Mesodermal cell (in vitro differentiated cells): ENCODE measurements around the gene MAP3K5.
"Not testable (repeated sequence)": the region's sequence is repeated elsewhere in the genome, so short reads cannot be mapped to it uniquely, and the experiment has no call there.

Source experiments
- H3K27ac ChIP-seq: 2 replicates; pipeline ENCODE4 v1.7.0; 2013; ENCODE audit warnings: mild to moderate bottlenecking, low read depth, low read length, moderate library complexity; ENCODE audit not compliant: severe bottlenecking
- H3K36me3 ChIP-seq: 2 replicates; pipeline ENCODE4 v1.7.1; 2013; ENCODE audit warnings: mild to moderate bottlenecking, low read length, moderate library complexity; ENCODE audit not compliant: control insufficient read depth, insufficient read depth
- H3K4me1 ChIP-seq: one replicate; pipeline ENCODE4 v1.7.1; 2013; ENCODE audit warnings: mild to moderate bottlenecking, low read length; ENCODE audit not compliant: insufficient read depth, control insufficient read depth, poor library complexity, severe bottlenecking
- H3K4me3 ChIP-seq: 2 replicates; pipeline ENCODE4 v1.7.0; 2013; ENCODE audit warnings: low read length, control low read depth, mild to moderate bottlenecking; ENCODE audit not compliant: insufficient read depth, poor library complexity, severe bottlenecking; ENCODE audit errors: extremely low read depth
- H3K9me3 ChIP-seq: 2 replicates; pipeline ENCODE4 v1.7.1; 2013; ENCODE audit warnings: mild to moderate bottlenecking, low read length, moderate library complexity; ENCODE audit not compliant: control insufficient read depth
- WGBS, 2 experiments: methylation state at CpG; one replicate each; pipeline ENCODE4 v1.1.5; 2013; ENCODE audit warnings: missing lambda C conversion rate in 2 of 2; ENCODE audit not compliant: insufficient coverage in 2 of 2; 5-methylcytosine and 5-hydroxymethylcytosine counted together

The MAP3K5 gene

GRCh38 chr6:136718476-136718875, 73.8 kb downstream of the MAP3K5 start:
- H3K36me3 ChIP-seq: no peaks in the 10 kb centered on the region
- no CpG with 5 or more reads among the region's 1 CpG for WGBS, 2 experiments
- no peak overlapping the region for H3K27ac ChIP-seq
- no peaks in the 10 kb centered on the region for H3K9me3 ChIP-seq
- H3K4me1 ChIP-seq: peaks cover 4% of the 10 kb centered on the region
- no peak overlapping the region for H3K4me3 ChIP-seq

- H3K27ac ChIP-seq: no peak overlapping the region
- no peak overlapping the region for H3K4me3 ChIP-seq
- no peaks in the 10 kb centered on the region for H3K9me3 ChIP-seq
- WGBS, 2 experiments: 100% methylated on average over 1 of the region's 1 CpG; no CpG with 5 or more reads in 1 of the 2 experiments
- no peaks in the 10 kb centered on the region for H3K36me3 ChIP-seq
- peaks cover 4% of the 10 kb centered on the region for H3K4me1 ChIP-seq
Measured at GRCh38 chr6:136717716-136717990, 74.6 kb downstream of the MAP3K5 start.

- no peaks in the 10 kb centered on the region for H3K36me3 ChIP-seq
- H3K4me3 ChIP-seq: no peak overlapping the region
- H3K27ac ChIP-seq: no peak overlapping the region
- peaks cover 4% of the 10 kb centered on the region for H3K4me1 ChIP-seq
- no peaks in the 10 kb centered on the region for H3K9me3 ChIP-seq
- WGBS, 2 experiments: 83 to 91% methylated on average over 1 to 3 of the region's 4 CpGs
Measured at GRCh38 chr6:136716917-136717715, 75.2 kb downstream of the MAP3K5 start.

GRCh38 chr6:136712642-136713041, 79.6 kb downstream of the MAP3K5 start:
- not testable (repeated sequence) for H3K4me1 ChIP-seq, H3K27ac ChIP-seq, H3K9me3 ChIP-seq, H3K4me3 ChIP-seq, H3K36me3 ChIP-seq
- WGBS, 2 experiments: 73% methylated on average over 2 of the region's 4 CpGs; no CpG with 5 or more reads in 1 of the 2 experiments

GRCh38 chr6:136711644-136712043, 80.6 kb downstream of the MAP3K5 start:
- H3K9me3 ChIP-seq: no peaks in the 10 kb centered on the region
- 88% methylated on average over 1 of the region's 2 CpGs; no CpG with 5 or more reads in 1 of the 2 experiments for WGBS, 2 experiments
- H3K36me3 ChIP-seq: no peaks in the 10 kb centered on the region
- H3K4me3 ChIP-seq: no peak overlapping the region
- peaks cover 4% of the 10 kb centered on the region for H3K4me1 ChIP-seq
- no peak overlapping the region for H3K27ac ChIP-seq

GRCh38 chr6:136710877-136711552, 81.3 kb downstream of the MAP3K5 start:
- H3K36me3 ChIP-seq: no peaks in the 10 kb centered on the region

GRCh38 chr6:136709429-136709828, 82.8 kb downstream of the MAP3K5 start:
- no peaks in the 10 kb centered on the region for H3K4me1 ChIP-seq
- H3K27ac ChIP-seq: no peak overlapping the region
- H3K4me3 ChIP-seq: no peak overlapping the region
- H3K9me3 ChIP-seq: no peaks in the 10 kb centered on the region
- no peaks in the 10 kb centered on the region for H3K36me3 ChIP-seq

More at GRCh38 chr6:136710877-136711552, 81.3 kb downstream of the MAP3K5 start:
- Histone ChIP-seq H3K4me3 (no peak overlapping the region), H3K4me1 (no peaks in the 10 kb centered on the region), H3K9me3 (no peaks in the 10 kb centered on the region), H3K27ac (no peak overlapping the region)
- WGBS, 2 experiments: 88 to 90% methylated on average over 4 of the region's 7 CpGs

GRCh38 chr6:136706430-136706829, 85.8 kb downstream of the MAP3K5 start:
- 80 to 92% methylated on average over 3 to 4 of the region's 5 CpGs for WGBS, 2 experiments

GRCh38 chr6:136703331-136703865, 88.9 kb downstream of the MAP3K5 start:
- Histone ChIP-seq H3K27ac (no peak overlapping the region), H3K9me3 (no peaks in the 10 kb centered on the region), H3K36me3 (no peaks in the 10 kb centered on the region), H3K4me3 (no peak overlapping the region), H3K4me1 (no peaks in the 10 kb centered on the region)
- WGBS, 2 experiments: 87 to 90% methylated on average over 2 to 3 of the region's 7 CpGs

More at GRCh38 chr6:136706430-136706829, 85.8 kb downstream of the MAP3K5 start:
- no peaks in the 10 kb centered on the region for H3K9me3 ChIP-seq
- H3K36me3 ChIP-seq: no peaks in the 10 kb centered on the region
- no peaks in the 10 kb centered on the region for H3K4me1 ChIP-seq
- no peak overlapping the region for H3K27ac ChIP-seq
- no peak overlapping the region for H3K4me3 ChIP-seq

- no peak overlapping the region for H3K4me3 ChIP-seq
- 75 to 92% methylated on average over 2 of the region's 3 CpGs for WGBS, 2 experiments
- no peaks in the 10 kb centered on the region for H3K36me3 ChIP-seq
- no peaks in the 10 kb centered on the region for H3K9me3 ChIP-seq
- no peaks in the 10 kb centered on the region for H3K4me1 ChIP-seq
- H3K27ac ChIP-seq: no peak overlapping the region
Measured at GRCh38 chr6:136701045-136701444, 91.2 kb downstream of the MAP3K5 start.

GRCh38 chr6:136699358-136699757, 92.9 kb downstream of the MAP3K5 start:
- no peak overlapping the region for H3K27ac ChIP-seq
- WGBS, 2 experiments: 87 to 94% methylated on average over 2 to 3 of the region's 5 CpGs
- H3K36me3 ChIP-seq: no peaks in the 10 kb centered on the region
- no peaks in the 10 kb centered on the region for H3K4me1 ChIP-seq
- H3K4me3 ChIP-seq: no peak overlapping the region
- H3K9me3 ChIP-seq: no peaks in the 10 kb centered on the region
